ENCODE measurements around the gene RBM19.

The RBM19 gene

DNA sequence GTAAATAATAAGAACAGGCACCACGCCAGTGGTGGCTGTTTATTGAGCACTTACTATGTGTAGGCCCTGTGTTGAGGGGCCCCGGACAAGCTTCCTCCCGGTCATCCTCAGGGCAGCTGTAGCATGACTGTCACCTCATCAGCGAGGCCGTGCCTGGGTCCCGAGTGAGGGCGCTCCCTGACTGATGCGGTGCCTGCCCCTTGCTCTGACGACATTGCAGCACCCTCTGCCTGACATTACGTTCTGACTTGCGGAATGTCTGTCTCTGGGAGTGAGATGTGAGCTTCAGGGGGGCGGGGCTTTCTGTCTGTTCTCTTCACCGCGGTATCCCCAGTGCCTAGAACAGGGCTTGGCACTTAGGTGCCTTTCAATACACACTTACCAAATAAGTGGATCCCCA is 167.6 kb downstream of the RBM19 start:
- DNase-seq, result no peak

DNA sequence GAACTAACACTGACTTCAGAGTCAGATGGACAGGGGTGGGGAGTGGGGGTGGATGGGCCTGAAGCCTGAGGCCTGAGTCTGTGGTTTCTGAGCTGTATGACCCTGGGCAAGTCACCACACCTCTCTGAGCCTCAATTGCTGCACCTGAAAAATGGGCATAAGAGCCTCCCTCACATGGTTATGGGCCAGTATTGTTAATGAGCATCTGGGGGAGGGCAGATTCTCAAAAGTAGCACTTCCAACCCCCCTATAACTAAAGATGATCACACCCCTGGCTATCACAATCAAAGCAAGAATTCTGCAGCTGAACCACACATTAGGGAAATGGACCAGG is 168.6 kb downstream of the RBM19 start:
- DNase-seq, result no peak

DNA sequence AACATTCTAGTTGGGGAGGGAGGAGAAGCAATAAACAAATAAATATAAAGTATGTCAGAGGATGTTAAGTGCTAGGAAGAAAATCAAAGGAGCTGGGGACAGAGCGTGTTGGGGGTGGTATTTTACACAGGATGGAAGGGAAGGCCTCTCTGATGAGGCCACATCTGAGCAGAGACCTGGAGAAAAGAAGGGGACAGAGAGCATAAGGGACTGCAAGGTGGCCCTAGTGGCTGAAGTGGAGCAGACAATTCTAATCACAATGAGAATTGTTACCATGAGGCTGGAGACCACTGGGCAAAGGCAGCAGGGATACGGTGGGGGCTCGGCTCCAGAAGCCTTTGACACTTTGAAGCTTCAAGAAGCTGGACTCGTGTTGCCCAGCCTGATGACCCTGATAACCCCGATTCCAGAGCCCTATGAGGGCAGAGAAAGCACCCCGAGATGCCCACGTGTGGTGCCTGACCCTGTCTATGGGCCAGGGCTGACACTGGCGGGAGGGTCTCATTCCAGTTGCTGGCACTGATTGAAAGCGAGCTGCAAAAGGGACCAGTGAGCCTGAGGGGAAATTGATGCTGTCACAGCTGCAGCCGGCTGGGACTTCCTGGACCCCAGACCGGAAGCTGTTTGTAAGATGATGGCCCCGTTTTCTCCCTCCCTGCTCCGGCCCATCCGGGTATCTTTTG is 169.1 kb downstream of the RBM19 start:
- DNase-seq, result no peak

DNA sequence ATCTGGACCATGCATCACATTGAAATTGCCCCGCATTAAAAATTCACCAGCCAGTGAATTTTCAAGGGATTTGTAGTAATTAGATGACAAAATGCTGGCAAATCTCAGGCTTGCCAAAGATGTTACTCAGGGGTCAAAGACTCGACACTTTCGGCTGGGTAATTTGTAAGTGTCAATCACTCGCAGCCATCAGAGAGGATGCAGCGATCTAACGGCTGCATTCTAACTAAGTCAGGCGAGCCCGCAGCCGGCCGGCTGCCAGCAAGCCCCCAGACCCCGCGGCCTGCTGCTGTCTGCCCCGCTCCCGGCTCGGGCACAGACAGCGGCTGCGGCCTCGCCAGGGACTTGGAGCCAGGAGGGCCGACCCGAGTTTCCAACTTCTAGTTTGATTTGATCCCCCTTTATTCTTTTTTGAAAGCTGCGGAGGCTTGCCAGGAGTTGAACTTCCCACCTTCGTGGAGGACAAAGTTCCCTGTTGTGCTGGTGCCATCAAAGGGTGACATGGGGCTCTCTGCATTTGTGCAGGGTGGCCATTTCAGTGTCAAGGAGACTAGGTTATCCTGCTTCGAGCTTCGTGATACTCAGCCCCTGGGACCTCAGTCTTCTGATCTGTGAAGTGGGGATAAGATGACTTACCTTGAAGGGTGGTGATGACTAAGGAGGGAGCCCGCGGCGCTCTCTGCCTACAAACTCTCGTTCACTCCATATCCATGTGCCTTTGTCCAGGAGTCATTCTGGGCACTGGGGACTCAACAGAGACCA is 169.9 kb downstream of the RBM19 start:
- DNase-seq, result no peak

DNA sequence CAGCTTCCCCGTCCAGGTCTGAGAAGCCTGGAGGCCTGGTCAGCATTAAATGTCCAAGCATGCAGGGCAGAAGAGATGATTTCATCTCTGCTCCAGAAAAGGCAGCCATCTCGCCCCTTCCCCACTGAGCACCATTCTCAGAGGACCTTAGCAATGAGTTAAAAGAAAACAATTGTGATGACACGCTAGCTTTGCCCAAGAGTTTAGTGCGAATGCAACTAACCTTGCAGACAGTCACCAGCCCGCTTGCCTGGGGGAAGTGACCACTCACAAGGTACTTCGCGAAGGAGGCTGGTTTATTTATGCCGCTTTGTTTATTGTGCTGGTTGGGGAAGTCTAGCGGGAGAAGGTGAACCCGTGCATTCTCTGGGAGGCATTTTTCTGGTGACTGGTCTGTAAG is 170.7 kb downstream of the RBM19 start:
- DNase-seq, result no peak

DNA sequence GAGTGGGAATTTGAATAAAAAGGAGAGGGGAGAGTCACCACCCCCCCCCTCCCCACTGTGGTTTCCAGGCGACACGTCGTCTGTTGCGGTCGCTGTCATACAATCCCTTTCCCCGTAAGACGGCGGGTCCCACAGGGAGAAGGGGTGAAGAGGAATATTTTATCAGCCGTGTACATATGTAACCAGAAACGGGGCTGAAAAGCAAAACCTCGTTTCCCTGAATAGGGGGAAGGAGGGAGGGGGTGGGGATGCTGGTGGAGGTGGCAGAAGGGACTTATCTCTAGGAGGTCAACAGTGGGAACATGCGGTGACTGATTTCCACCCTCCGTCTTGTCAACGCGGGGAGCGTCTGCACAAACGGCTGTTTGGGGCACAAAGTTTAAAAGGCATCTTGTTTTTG is 171.4 kb downstream of the RBM19 start:
- DNase-seq, result no peak

DNA sequence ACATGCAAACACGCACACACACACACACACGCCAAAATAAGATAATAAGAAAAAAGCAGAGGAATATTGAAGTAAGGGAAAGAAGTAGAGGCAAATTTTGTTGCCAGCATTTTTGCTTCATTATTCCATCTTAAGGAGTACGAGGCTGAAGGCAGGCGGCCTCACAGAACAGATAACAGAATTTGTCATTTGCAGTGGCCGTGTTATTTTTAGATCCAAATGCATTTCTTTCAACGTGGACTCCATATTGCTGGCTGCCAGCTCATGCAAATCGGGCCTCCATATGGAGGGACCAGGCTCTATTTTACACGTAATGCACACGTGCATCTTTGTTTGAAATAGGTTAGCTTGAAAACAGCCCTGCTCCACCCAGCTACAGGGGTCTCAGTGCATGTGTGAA is 172.9 kb downstream of the RBM19 start:
- DNase-seq, result no peak

DNA sequence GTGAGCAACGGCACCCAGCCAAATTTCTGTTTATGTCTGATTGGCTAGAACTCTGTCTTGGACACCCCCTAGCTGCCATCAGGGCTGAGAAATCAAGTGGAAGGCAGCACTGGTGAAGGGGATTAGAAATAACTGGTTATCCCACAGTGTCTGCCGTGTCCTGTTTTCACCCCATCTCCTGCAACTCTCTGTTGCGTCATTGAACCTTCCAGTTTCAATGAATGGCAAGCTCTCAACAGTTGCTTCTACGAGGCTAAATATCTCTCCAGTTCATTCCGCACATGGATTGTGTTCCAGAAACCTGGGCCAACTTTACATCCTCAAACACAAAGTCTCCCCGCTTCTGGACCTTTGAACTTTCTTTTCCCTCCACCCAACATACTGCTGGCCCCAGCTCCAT is 173.7 kb downstream of the RBM19 start:
- no peak for DNase-seq

DNA sequence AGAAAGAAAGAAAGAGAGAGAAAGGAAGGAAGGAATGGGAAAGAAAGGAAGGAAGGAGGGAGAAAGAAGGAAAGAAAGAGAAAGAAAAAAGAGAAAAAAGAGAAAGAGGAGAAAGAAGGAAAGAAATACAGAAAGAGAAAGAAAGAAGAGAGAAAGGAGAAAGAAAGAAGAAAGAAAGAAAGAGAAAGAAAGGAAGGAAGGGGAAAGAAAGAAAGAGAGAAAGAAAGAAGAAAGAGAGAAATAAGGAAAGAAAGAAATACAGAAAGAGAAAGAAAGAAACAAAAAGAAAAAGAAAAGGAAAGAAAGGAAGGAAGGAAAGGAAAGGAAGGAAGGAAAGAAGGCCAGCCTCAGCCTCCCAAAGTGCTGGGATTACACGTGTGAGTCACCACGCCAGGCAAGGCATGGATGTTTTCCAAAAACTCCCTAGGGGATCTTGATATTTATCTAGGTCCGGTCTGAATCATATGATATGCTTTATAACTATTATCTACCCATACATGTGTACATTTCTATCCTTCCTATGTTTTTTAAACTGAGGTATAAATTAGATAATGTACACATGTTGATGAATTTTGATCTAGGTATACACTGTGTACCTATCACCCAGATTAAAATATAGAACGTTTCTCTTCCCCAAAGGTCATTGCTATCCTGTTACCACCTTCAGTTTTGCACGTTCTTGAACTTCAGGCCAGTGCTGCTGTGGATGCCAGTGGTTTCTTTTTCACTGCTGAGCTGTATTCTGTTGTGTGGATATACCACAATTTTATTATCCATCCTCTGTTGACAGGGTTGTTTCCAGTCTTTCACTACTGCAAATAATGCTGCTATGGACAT is 177.9 kb downstream of the RBM19 start:
- DNase-seq, result peak; percentile 67

DNA sequence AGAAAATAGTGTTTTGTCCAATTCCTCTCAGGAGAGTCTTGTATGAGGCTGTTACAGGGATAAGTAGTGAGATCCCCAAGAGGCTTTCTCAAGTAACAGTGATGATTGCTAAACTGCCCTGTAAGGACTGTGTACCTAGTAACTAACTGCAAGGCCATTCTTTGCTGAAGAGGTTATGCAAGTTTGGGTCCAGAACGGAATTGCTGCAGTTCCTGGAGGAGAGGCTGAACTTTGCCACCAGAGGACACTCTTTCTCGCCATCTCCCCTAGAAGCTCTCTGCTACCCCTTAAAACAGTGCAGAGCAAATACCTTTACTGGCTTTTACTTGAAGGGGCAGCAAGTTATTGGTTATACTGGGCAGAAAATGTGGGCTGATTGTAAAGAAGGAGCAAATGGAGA is 180.0 kb downstream of the RBM19 start:
- DNase-seq, result no peak

DNA sequence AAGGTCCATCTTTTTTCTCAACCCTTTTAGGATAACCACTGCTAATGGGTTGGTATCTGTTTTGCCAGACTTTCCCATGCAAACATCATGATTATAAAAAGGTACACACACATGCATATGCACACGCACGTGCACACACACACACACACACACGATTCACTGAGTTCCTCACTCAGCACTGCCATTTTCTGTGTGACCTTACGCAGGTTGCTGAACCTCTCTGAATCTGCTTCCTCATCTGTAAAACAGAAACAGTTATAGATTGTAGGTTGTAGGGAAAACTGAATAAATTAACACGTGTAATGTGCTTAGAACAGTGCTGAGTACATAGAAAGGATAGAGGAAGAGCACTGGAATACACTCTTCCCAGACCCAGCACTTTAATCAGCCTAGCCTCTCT is 182.3 kb downstream of the RBM19 start:
- no peak for DNase-seq

DNA sequence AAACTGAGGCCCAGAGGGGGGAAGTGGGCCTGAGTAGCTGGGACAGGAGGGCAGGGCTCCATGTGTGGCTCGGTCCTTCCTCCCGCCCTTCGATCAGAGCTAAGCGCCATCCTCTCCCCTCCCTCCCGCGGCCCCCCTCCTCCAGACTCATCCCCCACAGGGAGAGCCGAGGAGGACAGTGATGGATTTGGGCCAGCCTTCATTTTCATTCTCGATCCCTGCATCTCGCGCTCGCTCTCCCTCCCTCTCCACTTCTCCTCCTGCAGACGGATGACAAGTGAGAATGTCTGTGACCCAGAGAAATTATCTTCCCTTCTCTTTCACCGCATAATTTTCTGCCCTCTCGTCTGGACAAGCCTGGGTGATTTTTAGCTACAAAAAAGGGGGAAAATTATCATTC is 183.3 kb downstream of the RBM19 start:
- DNase-seq, result no peak

DNA sequence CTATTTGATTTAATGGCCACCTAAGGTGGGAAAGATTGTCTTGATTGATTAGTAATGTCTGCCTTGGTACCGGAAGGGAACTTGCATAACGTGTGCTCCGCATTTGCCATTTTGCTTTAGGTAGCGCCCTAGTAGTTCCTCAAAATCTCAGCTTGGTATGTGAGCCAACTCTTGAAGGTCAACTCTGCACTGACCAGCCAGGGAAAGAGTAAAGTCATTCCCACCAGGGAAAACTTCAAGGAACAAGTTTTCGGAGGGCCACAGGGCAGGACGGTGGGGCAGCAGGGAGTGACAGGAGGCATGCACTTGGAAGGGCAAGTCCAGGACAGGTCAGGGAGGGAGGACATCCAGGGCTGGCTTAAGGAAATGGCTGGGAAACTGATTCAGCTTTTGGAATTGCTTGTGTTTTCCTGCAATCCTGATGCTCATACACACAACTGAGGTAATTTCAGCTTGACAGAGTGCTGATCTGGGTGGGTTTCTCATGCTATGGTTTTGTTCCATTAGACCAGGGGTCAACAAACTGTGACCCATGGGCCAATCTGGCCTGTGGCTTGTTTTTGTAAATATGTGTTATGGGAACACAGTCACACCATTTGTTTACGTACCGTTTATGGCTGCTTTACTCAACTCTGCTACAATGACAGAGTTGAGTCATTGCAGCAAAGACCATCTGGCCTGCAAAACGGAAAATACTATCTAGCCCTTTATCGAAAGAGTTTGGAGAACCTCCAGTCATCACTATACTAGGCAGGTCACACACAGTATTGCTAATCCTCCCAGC is 184.5 kb downstream of the RBM19 start:
- no peak for DNase-seq

DNA sequence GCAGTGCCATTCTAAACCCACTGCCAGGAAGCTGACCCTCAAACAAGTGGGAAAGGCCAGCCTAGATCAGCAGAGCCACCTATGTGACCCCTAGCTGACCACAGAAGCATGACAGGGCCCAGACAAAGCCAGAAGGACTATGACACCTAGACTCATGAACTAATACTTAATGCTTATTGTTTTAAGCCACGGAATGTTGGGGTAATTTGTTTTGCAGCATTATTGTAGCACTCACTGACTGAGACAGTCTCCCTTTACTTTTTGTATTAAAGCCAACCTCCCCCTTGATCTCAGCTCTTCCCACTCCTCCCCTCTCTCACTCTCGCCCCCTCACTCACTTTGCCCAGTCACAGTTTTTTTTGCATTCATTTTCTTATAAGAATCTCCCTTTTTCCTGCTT is 186.4 kb downstream of the RBM19 start:
- DNase-seq, result no peak

DNA sequence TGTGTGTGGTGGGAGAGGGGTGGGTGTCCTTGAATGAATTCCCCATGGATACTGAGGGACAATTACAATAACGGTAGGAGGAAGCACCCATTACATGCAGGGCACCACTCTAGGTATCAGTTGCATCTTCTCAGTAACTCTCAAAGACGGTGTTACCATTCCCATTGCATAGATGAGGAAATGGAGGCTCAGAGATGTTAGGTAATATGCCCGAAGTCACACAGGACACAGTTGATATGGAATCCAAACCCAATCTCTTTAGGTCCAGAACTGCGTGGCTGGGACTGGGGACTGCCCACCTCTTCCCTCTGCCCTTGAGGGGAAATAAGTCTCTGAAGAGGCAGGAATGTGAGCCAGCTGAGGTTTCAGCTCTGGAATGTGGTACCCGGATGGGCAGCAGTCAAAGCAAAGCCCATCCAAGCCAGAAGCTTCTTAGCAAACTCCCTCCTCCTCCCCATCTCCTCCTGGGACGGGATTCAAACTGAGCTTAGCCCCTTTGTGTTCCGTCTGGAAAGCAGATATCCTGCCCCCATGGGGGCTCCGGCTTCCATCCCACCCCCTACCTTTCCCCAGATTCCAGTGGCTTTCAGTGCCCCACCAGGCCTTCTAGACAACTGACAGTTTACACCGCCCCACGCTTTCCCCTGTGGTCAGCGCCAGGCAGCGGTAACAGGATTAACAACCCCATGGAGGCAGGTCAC is 187.5 kb downstream of the RBM19 start:
- no peak for DNase-seq

DNA sequence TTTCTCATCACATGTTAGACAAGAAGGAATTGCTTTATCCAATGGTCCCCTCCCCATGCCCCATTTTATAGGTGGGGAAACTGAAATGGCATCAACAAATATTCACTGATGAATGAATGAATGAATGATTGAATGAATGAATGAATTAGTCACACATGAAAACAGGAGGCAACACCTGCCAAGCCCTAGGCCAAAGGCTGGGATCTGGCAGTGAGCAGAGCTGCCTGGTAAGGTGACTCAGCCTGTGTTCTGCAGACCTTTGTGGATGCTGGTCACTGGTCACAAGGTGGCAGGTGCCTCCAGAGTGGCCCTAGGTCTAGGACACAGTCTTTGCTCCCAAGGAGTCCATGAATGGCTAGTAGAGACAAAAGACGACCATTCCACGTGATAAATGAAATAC is 188.4 kb downstream of the RBM19 start:
- DNase-seq, result no peak

DNA sequence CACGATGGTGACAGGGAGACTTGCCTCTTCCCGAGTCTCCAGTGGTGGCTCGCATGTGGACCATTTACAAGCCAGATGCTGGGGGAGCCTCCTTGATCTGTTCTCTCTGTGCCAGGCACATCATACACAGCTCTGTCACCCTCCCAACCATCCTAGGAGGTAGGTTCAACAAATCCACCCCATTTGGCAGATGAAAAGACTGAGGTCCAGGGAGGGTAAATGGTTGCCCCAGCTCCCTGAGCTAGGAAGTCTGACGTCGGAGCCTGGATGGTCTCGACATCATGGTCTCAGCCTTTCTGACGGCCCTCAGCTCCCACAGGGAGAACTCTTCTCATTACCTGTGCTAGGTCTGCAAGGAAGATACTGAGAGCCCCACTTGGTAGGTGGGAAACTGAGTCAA is 189.6 kb downstream of the RBM19 start:
- DNase-seq, result no peak

DNA sequence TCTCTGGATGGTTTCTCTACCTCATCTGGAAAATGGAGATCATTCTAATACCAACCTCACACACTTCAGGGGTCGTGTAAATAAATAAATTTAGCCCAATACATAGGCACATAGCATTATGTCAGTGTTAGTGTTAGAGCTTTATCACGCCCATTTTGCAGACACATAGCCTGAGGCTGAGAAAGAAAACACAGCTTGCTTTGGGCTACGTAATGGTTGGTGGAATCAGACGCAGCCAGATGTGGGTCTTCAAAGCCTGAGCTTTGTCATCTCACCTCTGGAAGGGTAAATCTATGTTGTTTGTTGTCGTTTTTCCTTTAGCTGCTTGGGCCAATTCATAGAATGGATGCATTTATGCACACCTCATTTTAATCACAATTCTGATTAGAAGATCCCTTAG is 191.6 kb downstream of the RBM19 start:
- DNase-seq, result no peak

DNA sequence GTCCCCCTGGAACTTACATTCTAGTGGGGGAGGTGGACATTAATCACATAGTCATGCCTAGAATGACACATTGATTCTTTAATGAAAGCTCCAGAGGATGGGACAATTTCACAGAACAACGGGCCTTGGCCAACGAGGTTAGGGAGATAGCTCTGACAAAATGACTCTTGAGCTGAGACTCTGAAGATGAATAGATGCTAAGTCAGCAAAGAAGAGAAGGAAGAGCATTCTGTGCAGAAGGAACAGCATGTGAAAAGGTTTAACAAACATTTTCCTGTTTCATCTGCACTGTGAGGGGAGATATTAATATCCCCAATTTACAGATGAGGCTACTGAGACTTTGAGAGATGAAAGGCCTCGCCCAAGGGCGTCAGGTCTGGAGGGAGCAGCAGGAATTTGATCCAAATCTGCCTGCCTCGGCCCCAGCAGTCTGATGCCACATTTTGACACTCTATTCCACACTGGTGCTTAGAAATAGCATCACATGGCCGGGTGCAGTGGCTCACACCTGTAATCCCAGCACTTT is 193.6 kb downstream of the RBM19 start:
- no peak for DNase-seq

DNA sequence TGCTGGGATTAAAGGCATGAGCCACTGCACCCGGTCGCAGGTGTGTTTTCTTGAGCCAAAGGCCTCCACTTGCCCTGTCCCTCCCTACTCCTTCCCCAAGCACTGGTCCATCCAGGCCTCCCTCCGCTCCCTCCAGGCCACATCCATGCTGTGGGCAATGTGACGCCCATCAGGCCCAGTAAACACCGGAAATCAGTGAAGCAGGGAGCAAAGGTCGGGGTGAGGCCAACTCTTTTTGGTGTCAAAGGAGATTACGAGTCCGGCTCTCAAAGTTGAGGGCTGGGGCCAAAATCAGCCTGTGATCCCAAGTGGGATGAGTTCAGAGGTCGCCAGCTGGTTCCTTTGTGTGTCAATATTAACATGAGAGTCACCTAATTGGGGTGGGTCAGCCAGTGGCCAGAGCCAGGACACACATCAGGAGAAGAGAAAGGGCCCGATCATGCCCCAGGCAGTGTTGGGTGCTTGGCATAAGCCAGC is 195.7 kb downstream of the RBM19 start:
- no peak for DNase-seq

DNA sequence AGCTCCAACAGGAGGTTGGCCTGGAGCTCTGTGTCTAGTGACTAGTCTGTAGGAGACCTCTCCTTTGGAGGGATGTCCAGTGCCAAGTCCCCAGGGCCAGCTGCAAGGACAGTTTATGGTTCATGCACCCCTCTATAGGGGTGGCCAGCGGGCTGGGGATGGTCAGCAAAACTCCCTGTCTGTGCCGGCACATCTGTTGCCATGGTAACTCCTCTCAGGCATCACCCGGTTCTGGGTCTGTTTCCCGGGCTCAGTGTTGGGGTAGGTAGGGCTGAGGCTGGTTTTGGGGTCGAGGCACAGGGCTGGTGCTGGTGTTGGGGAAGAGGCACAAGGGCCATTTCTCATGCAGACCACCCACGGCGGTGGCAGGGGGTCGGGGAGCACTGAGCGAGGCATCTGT is 196.8 kb downstream of the RBM19 start:
- DNase-seq, result no peak

DNA sequence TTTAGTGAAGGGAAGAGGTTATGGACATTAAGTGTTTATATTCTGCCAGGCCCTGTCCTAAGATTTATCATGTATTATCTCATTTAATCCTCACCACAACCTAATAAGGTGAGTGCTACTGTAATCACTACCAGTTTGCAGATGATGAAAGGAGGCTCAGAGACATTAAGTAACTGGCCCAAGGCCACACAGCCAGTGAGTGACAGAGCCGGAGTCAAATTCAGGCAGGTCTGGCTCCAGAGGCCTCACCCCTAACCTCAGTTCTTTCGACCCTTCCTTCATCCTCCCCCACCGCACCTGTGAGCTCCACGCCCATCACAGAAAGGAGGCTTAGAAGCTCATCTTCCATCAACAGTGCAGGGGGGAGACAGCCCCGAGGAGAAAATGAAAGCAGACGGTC is 197.3 kb downstream of the RBM19 start:
- DNase-seq, result no peak
